Spinal cord (tissue), 10 donors: ENCODE data around the gene TERB2. TPM values are rescaled to one million over a fixed set of nuclear protein-coding genes. Genes with fewer than 3 reads are reported as not detected.
"Not testable (repeated sequence)": the region's sequence is repeated elsewhere in the genome, so short reads cannot be mapped to it uniquely, and the experiment has no call there.

ENCODE experiments used
- DNase-seq, 6 donors: peaks; one replicate each; pipeline versions ENCODE4 v3.0.0 to v3.0.0-alpha.2; 2013 to 2015; ENCODE audit warnings: low spot score in 6 of 6, low read depth in 4 of 6
- H3K27ac ChIP-seq: one replicate; pipeline ENCODE4 v1.5.1; 2013; ENCODE audit warnings: low read depth, low read length, control low read depth
- H3K27me3 ChIP-seq: one replicate; pipeline ENCODE4 v1.6.1; 2013; ENCODE audit warnings: low read length; ENCODE audit not compliant: control insufficient read depth, insufficient read depth
- H3K36me3 ChIP-seq: one replicate; pipeline ENCODE4 v1.6.1; 2013; ENCODE audit warnings: low read length; ENCODE audit not compliant: control insufficient read depth, insufficient read depth
- H3K4me1 ChIP-seq: one replicate; pipeline ENCODE4 v1.6.1; 2013; ENCODE audit warnings: low read length; ENCODE audit not compliant: control insufficient read depth, insufficient read depth
- H3K4me3 ChIP-seq: one replicate; pipeline ENCODE4 v1.5.1; 2013; ENCODE audit warnings: low read depth, low read length, control low read depth
- H3K9me3 ChIP-seq: one replicate; pipeline ENCODE4 v1.6.1; 2013; ENCODE audit warnings: low read length; ENCODE audit not compliant: control insufficient read depth, insufficient read depth
- WGBS: methylation state at CpG from one replicate; pipeline ENCODE4 v1.1.5; 2013; ENCODE audit warnings: missing lambda C conversion rate; ENCODE audit not compliant: insufficient coverage; 5-methylcytosine and 5-hydroxymethylcytosine counted together
- polyA plus RNA-seq, 2 donors: library from polyadenylated mRNA; unstranded; fragments of 120-200 nt; gene quantifications; one replicate each; pipeline ENCODE4 v1.2.1, GENCODE V29; 2013; ENCODE audit not compliant: insufficient read length in 2 of 2
- total RNA-seq, 2 donors: library from RNA; depleted of rRNA in 1 of 2; stranded (reverse); fragments of 120-200 nt in 1 of 2; fragments of >200 nt in 1 of 2; gene quantifications; one replicate each; pipeline versions ENCODE4 v1.2.3 to v1.2.4, GENCODE V29; 2013 to 2014
- donor health status: healthy.

TERB2 gene
- total and polyA plus RNA-seq, 4 donors, result not detected

DNA sequence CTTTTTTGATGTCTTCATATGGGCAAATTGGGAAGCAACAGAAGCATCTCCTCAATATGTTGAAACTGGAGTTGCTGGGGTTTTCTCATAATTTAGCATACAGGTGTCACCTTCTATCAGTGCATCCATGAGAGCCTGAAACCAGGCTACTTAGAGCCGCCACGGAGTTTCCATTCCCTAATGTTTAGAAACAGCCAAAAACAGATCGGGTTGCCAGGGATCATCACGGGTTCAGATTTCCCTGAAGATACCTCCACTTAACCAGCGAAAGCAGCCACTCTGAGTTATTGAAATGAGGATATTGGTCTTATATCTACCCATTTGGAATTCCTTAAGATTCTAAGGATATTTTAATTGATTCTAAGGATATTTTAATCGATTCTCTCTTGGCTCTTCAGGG lies 14.5 kb downstream of the TERB2 start:
- Histone ChIP-seq H3K4me3 (no peak overlapping the region), H3K27ac (no peak overlapping the region), H3K4me1 (no peaks in the 10 kb centered on the region), H3K27me3 (no peaks in the 10 kb centered on the region), H3K9me3 (no peaks in the 10 kb centered on the region), H3K36me3 (no peaks in the 10 kb centered on the region)
- 64% methylated on average over 2 of the region's 6 CpGs for WGBS
- no peak for DNase-seq

GRCh38 chr15:44976183-44976582 lies 19.7 kb downstream of the TERB2 start:
- H3K4me3 ChIP-seq, H3K27me3 ChIP-seq, DNase-seq, H3K4me1 ChIP-seq, H3K9me3 ChIP-seq, H3K27ac ChIP-seq, H3K36me3 ChIP-seq: not testable (repeated sequence)
- 100% methylated on average over 1 of the region's 3 CpGs for WGBS

DNA sequence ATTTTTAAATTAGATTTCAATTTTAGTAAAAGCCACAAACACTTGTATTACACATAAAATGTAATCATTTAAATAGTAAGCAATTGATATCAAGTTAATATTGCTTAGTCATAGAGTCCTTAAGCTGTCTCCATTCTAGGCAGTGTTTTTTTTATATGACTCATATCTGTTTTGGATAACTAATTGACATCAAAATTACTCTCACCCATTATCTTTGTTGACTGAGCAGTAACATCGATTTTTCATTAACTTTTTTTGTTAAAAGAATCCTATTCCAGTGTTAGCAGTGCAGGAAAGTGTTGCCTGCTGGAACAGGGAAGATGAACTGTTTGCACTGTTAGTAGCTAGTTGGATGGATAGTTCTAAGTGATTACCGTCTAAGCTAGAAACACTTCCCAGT lies 21.3 kb downstream of the TERB2 start:
- H3K36me3 ChIP-seq, H3K9me3 ChIP-seq, H3K4me1 ChIP-seq, H3K4me3 ChIP-seq, H3K27ac ChIP-seq, DNase-seq, H3K27me3 ChIP-seq: not testable (repeated sequence)
- WGBS, result no CpG with 5 or more reads among the region's 2 CpGs

GRCh38 chr15:44979617-44980339 lies 23.3 kb downstream of the TERB2 start:
- WGBS, result no CpG with 5 or more reads among the region's 2 CpGs
- H3K27me3 ChIP-seq, H3K9me3 ChIP-seq, DNase-seq, H3K27ac ChIP-seq, H3K4me3 ChIP-seq, H3K4me1 ChIP-seq, H3K36me3 ChIP-seq: not testable (repeated sequence)

GRCh38 chr15:44984144-44984543 lies 27.7 kb downstream of the TERB2 start:
- H3K9me3 ChIP-seq, H3K36me3 ChIP-seq: not testable (repeated sequence)
- no CpG with 5 or more reads among the region's 1 CpG for WGBS

GRCh38 chr15:44986346-44987055 lies 30.0 kb downstream of the TERB2 start:
- not testable (repeated sequence) for DNase-seq, H3K36me3 ChIP-seq, H3K27ac ChIP-seq, H3K9me3 ChIP-seq, H3K27me3 ChIP-seq, H3K4me1 ChIP-seq, H3K4me3 ChIP-seq
- 90% methylated on average over 2 of the region's 4 CpGs for WGBS

More at GRCh38 chr15:44984144-44984543, 27.7 kb downstream of the TERB2 start:
- not testable (repeated sequence) for H3K27ac ChIP-seq, H3K27me3 ChIP-seq, H3K4me1 ChIP-seq, DNase-seq, H3K4me3 ChIP-seq

DNA sequence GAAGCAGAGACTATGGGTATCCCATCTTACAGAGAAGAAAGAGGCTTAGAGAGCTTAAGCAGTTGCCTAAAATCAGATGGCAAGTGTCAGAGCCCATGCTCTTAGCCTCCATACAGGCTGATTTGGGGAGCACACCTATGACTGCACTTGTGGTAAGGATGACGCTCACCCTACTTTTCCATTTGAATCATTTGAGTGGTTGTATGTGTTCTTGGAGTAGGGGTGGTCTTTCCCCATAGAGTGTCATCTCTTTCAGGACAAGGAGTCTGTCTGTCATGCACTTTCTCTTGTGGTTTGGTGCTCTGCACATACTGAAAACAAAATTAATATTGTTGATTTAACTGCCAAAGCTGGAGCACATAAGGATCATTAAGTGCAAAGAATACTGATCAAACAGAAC lies 31.2 kb downstream of the TERB2 start:
- not testable (repeated sequence) for H3K4me3 ChIP-seq, H3K4me1 ChIP-seq, H3K36me3 ChIP-seq, H3K27ac ChIP-seq, H3K27me3 ChIP-seq, DNase-seq, H3K9me3 ChIP-seq
- no CpG with 5 or more reads among the region's 1 CpG for WGBS

- H3K4me1 ChIP-seq, DNase-seq, H3K4me3 ChIP-seq, H3K36me3 ChIP-seq, H3K27ac ChIP-seq, H3K27me3 ChIP-seq, H3K9me3 ChIP-seq: not testable (repeated sequence)
- no CpG with 5 or more reads among the region's 3 CpGs for WGBS
Observed at GRCh38 chr15:44988184-44988869, 31.8 kb downstream of the TERB2 start.

DNA sequence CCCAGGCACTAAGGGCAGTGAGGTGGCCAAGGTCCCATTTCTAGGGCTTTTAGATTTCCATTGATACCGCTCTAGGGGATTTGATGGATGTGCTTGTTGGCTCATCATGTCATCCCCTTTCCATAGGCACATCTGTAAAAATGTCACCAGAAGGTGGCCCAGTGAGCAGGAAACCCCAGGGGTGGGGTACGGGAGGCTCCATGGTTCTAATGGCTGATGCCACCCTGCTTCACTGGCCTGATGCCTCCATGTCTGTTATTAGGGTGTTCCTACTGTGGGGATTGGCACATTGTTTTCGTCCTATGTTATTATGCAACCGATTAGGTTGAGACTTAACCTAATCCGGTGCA lies 32.4 kb downstream of the TERB2 start:
- not testable (repeated sequence) for H3K27ac ChIP-seq, H3K9me3 ChIP-seq, H3K27me3 ChIP-seq, H3K4me3 ChIP-seq, H3K4me1 ChIP-seq, DNase-seq, H3K36me3 ChIP-seq
- WGBS, result no CpG with 5 or more reads among the region's 5 CpGs

DNA sequence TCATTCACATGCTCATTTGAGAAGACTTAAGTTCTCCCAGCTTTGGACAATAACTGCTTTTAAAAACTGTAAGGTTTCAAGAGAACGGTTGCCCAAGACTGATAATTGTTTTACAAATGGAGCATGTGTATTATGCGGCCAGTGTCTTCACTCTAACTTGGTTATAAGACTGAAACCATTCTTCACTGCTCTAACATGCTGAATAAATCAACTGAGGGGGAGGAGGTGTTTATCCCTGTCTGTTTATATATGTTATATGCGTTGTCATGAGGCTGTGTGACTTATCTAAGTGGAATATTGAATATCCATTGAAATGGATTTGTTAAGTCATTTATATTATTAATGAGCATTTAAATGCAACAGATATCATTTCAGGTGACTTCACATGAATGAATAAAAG lies 41.1 kb downstream of the TERB2 start:
- not testable (repeated sequence) for H3K27me3 ChIP-seq, H3K4me1 ChIP-seq, H3K36me3 ChIP-seq, H3K9me3 ChIP-seq, DNase-seq, H3K4me3 ChIP-seq, H3K27ac ChIP-seq
- WGBS, result no CpG with 5 or more reads among the region's 3 CpGs
